IMR-90 (cell line): Measurements from ENCODE around the gene TIFAB. TPM values are rescaled to one million over a fixed set of nuclear protein-coding genes. Genes with fewer than 3 reads are reported as not detected.
A peak's percentile ranks its signal among the peaks of the same experiment; 100 is the strongest.

Experiments used
- ATAC-seq: fragments of 200-7000 bp; cut with Tn5 transposase; 2 replicates; pipeline ENCODE4 v1.9.1; 2020; ENCODE audit warnings: low read depth, mild to moderate bottlenecking, moderate library complexity
- BruUV-seq: library from RNA; stranded (reverse); fragments of 400-500 nt; replicated peaks from 2 replicates; lab custom pipeline; 2021; lab: Mats Ljungman, UMichigan
- CTCF ChIA-PET: fragments of 300-600 bp; formaldehyde crosslinking; extraction: SDS; loops from one replicate; lab custom pipeline; 2021; ENCODE audit warnings: antibody characterized with exemption; lab: Yijun Ruan, JAX
- POLR2A ChIA-PET: fragments of 300-600 bp; sonication (Branson Sonifier 250); formaldehyde crosslinking; loops from one replicate; lab custom pipeline; 2022; ENCODE audit warnings: antibody characterized with exemption; ENCODE audit not compliant: unreplicated experiment; lab: Charles Lee
- DNase-seq: peaks from one replicate; pipeline ENCODE4 v3.0.0; 2013
- H2AFZ ChIP-seq: replicated peaks from 2 replicates; pipeline ENCODE3; 2013; ENCODE audit warnings: low read length, mild to moderate bottlenecking; ENCODE audit not compliant: poor library complexity
- H2AK5ac ChIP-seq: 2 replicates; pipeline ENCODE4 v1.6.1; 2013; ENCODE audit warnings: low read depth, low read length, inconsistent platforms
- H2AK9ac ChIP-seq: replicated peaks from 2 replicates; pipeline ENCODE3; 2013; ENCODE audit warnings: mild to moderate bottlenecking, low read depth, low read length, moderate library complexity; ENCODE audit not compliant: poor library complexity
- H2BK120ac ChIP-seq: 2 replicates; pipeline ENCODE4 v1.6.1; 2013; ENCODE audit warnings: low read depth, low read length, inconsistent platforms
- H2BK15ac ChIP-seq: 3 replicates; pipeline ENCODE4 v1.6.1; 2013; ENCODE audit warnings: low read depth, low read length, inconsistent platforms
- H2BK20ac ChIP-seq: 2 replicates; pipeline ENCODE4 v1.6.1; 2013; ENCODE audit warnings: low read depth, mild to moderate bottlenecking, inconsistent platforms, low read length, moderate library complexity
- H2BK5ac ChIP-seq: 2 replicates; pipeline ENCODE4 v1.6.1; 2013; ENCODE audit warnings: mild to moderate bottlenecking, low read depth, low read length, inconsistent platforms; ENCODE audit not compliant: poor library complexity, severe bottlenecking
- H3K14ac ChIP-seq: replicated peaks from 2 replicates; pipeline ENCODE4 v1.6.1; 2013; ENCODE audit warnings: low read depth, low read length, inconsistent platforms
- H3K18ac ChIP-seq: 2 replicates; pipeline ENCODE4 v1.6.1; 2013; ENCODE audit warnings: low read depth, low read length, control low read depth
- H3K23ac ChIP-seq: 2 replicates; pipeline ENCODE4 v1.6.1; 2013; ENCODE audit warnings: low read depth, low read length, inconsistent platforms
- H3K27ac ChIP-seq: 2 replicates; pipeline ENCODE4 v1.5.1; 2013; ENCODE audit warnings: mild to moderate bottlenecking, control low read depth, low read length; ENCODE audit not compliant: insufficient read depth
- H3K27me3 ChIP-seq: 2 replicates; pipeline ENCODE4 v1.6.1; 2013; ENCODE audit warnings: low read length; ENCODE audit not compliant: control insufficient read depth, insufficient read depth
- H3K36me3 ChIP-seq: 2 replicates; pipeline ENCODE4 v1.6.1; 2013; ENCODE audit warnings: low read length, mixed read lengths; ENCODE audit not compliant: control insufficient read depth, insufficient read depth
- H3K4ac ChIP-seq: 2 replicates; pipeline ENCODE4 v1.6.1; 2013; ENCODE audit warnings: low read depth, low read length, inconsistent platforms
- H3K4me1 ChIP-seq: 2 replicates; pipeline ENCODE4 v1.6.1; 2013; ENCODE audit warnings: low read length, mixed read lengths; ENCODE audit not compliant: control insufficient read depth, insufficient read depth
- H3K4me2 ChIP-seq: 2 replicates; pipeline ENCODE4 v1.6.1; 2013; ENCODE audit warnings: low read depth, mild to moderate bottlenecking, control low read depth, low read length, moderate library complexity
- H3K4me3 ChIP-seq: 2 replicates; pipeline ENCODE4 v1.5.1; 2013; ENCODE audit warnings: low read depth, mild to moderate bottlenecking, control low read depth, low read length, moderate library complexity; ENCODE audit not compliant: insufficient read depth
- H3K56ac ChIP-seq: 2 replicates; pipeline ENCODE4 v1.6.1; 2013; ENCODE audit warnings: low read length, inconsistent platforms; ENCODE audit not compliant: insufficient read depth; ENCODE audit errors: extremely low read depth
- H3K79me1 ChIP-seq, 2 experiments: 2 replicates each; pipeline ENCODE4 v1.6.1; 2013; ENCODE audit warnings: low read length in 2 of 2, inconsistent platforms in 1 of 2, low read depth in 1 of 2
- H3K9ac ChIP-seq: 2 replicates; pipeline ENCODE4 v1.6.1; 2013; ENCODE audit warnings: low read depth, low read length, control low read depth
- H3K9me1 ChIP-seq: 2 replicates; pipeline ENCODE4 v1.6.1; 2013; ENCODE audit warnings: low read length, inconsistent platforms; ENCODE audit not compliant: insufficient read depth
- H3K9me3 ChIP-seq: 2 replicates; pipeline ENCODE4 v1.6.1; 2013; ENCODE audit warnings: low read length; ENCODE audit not compliant: control insufficient read depth, insufficient read depth
- H4K20me1 ChIP-seq: 2 replicates; pipeline ENCODE4 v1.6.1; 2013; ENCODE audit warnings: low read length, inconsistent platforms; ENCODE audit not compliant: insufficient read depth
- H4K5ac ChIP-seq: 2 replicates; pipeline ENCODE4 v1.6.1; 2013; ENCODE audit warnings: mild to moderate bottlenecking, low read depth, low read length, control low read depth
- H4K8ac ChIP-seq, 2 experiments: 2 replicates each; pipeline ENCODE4 v1.6.1; 2013; ENCODE audit warnings: low read depth in 2 of 2, low read length in 2 of 2, control low read depth in 1 of 2, inconsistent platforms in 1 of 2
- H4K91ac ChIP-seq: 2 replicates; pipeline ENCODE4 v1.6.1; 2013; ENCODE audit warnings: low read depth, low read length, inconsistent platforms; ENCODE audit not compliant: insufficient read depth
- CEBPB ChIP-seq: IDR thresholded peaks from 2 replicates; pipeline ENCODE4 v1.6.1; 2012; ENCODE audit warnings: low read depth, low read length, improper control_type of control experiment
- CHD1 ChIP-seq: IDR thresholded peaks from 2 replicates; pipeline ENCODE4 v1.6.1; 2012; ENCODE audit warnings: low read depth, low read length, improper control_type of control experiment
- FOS ChIP-seq: fragments of 150-350 bp; IDR thresholded peaks from 2 replicates; pipeline ENCODE4 v1.6.1; 2016; ENCODE audit warnings: low read depth, low read length
- MAFK ChIP-seq: IDR thresholded peaks from 2 replicates; pipeline ENCODE4 v1.6.1; 2012; ENCODE audit warnings: low read depth, low read length, improper control_type of control experiment
- MAZ ChIP-seq: IDR thresholded peaks from 2 replicates; pipeline ENCODE4 v1.6.1; 2012; ENCODE audit warnings: low read depth, mild to moderate bottlenecking, low read length, improper control_type of control experiment, moderate library complexity, borderline replicate concordance
- MXI1 ChIP-seq: IDR thresholded peaks from 2 replicates; pipeline ENCODE4 v1.6.1; 2012; ENCODE audit warnings: low read depth, mild to moderate bottlenecking, low read length, moderate library complexity, borderline replicate concordance
- NFE2L2 ChIP-seq: fragments of 150-350 bp; IDR thresholded peaks from 2 replicates; pipeline ENCODE4 v1.6.1; 2016; ENCODE audit warnings: low read depth, mild to moderate bottlenecking, low read length
- POLR2A ChIP-seq: IDR thresholded peaks from 2 replicates; pipeline ENCODE4 v1.6.1; 2012; ENCODE audit warnings: mild to moderate bottlenecking, low read depth, low read length
- RAD21 ChIP-seq: IDR thresholded peaks from 2 replicates; pipeline ENCODE4 v1.6.1; 2012; ENCODE audit warnings: low read length, improper control_type of control experiment
- RFX5 ChIP-seq: IDR thresholded peaks from 2 replicates; pipeline ENCODE4 v1.8.0; 2012; ENCODE audit warnings: low read depth, mild to moderate bottlenecking, low read length, moderate library complexity
- SMC3 ChIP-seq: fragments of 150-350 bp; IDR thresholded peaks from 2 replicates; pipeline ENCODE4 v1.6.1; 2016; ENCODE audit warnings: low read depth, mild to moderate bottlenecking, antibody characterized with exemption, low read length, moderate library complexity
- WGBS, 2 experiments: methylation state at CpG; one replicate each; pipeline versions ENCODE4 v1.1.5 to v1.1.7; 2013; ENCODE audit warnings: missing lambda C conversion rate in 2 of 2; ENCODE audit not compliant: insufficient read length in 1 of 2; ENCODE audit errors: extremely low coverage in 2 of 2; 5-methylcytosine and 5-hydroxymethylcytosine counted together
- dilution Hi-C: fragments of 300-500 bp; cut with HindIII; formaldehyde crosslinking; loops from one replicate; pipeline ENCODE4 v1.14.3; 2018; ENCODE audit warnings: low sequenced_read_pairs; ENCODE audit not compliant: unreplicated experiment
- in situ Hi-C: fragments of 300-500 bp; cut with MboI; formaldehyde crosslinking; loops from 3 replicates; pipeline ENCODE4 v1.14.3; 2019; ENCODE audit warnings: low sequenced_read_pairs, inconsistent platforms, mixed read lengths
- intact Hi-C: fragments of 100-400 bp; cut with micrococcal nuclease; formaldehyde crosslinking; loops from 2 replicates; pipeline ENCODE4 v1.10.0; 2022
- polyA plus RNA-seq, 3 experiments: library from polyadenylated mRNA; depleted of rRNA; stranded (reverse); fragments of >200 nt; gene quantifications; 2 replicates each; pipeline ENCODE4 v1.2.3, GENCODE V29; 2012; ENCODE audit warnings: low replicate concordance in 1 of 3
- total RNA-seq: library from RNA; depleted of rRNA; stranded (reverse); fragments of >200 nt; gene quantifications from 2 replicates; pipeline ENCODE4 v1.2.3, GENCODE V29; 2012
- TF ChIP-seq, protein P1 (sequence below): fragments of 150-350 bp; IDR thresholded peaks from 2 replicates; pipeline ENCODE4 v1.6.1; 2016; ENCODE audit warnings: low read depth, mild to moderate bottlenecking, low read length, moderate library complexity, borderline replicate concordance
- TF ChIP-seq, protein P2 (sequence below): conservative IDR thresholded peaks from 2 replicates; pipeline ENCODE4 v1.5.1; 2012; ENCODE audit warnings: mild to moderate bottlenecking, low read depth, low read length, improper control_type of control experiment

Gene TIFAB
- total and polyA plus RNA-seq, 2 of the 4 experiments (the other 2 are of a cell fraction) = not detected

DNA sequence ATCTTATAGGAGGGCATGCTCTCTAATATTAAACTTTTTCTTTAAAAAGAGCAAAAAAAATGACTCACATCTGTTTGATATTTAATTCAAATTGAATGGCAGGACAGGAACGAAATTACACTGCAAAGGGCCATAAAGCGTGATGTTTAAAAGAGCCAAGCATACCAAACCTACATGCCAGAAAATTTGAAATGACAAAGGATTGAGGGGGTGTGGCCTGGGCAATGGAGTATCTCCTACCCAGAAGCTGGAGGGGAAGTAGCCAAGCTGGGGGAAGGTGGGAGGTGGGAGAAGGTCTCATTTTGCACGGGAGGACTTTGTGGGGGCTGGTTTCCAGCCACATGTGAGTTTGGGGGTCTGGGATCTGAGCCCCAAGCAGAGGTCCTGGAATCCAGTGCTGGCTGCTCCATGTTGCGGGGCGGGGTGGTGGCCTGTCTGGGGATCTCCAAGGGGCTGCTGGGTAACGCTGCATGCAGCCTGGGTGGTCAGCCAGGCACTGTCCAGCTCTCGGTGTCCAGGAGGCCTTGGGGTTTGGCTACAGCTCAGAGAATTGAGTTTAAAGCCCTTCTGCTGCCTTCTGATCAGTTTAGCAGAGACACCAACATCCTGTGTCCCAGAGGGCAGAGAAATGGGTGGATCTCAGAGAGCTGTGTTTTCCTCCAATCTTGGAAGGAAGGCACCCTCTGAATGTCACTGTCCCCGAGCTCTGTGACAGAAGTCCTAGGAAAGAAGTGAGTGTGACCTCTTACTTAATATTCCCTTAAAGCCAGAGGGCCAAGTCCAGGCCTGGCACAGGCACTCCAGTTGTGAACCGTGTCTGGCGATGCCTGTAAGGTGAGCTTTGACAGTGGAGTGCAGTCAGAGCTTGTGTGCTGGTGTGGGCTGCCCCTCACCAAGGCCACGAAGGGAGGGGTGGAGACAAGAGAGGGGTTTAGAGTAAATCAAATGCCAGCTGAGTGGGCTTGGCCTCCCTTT is 12.6 kb downstream of the TIFAB start:
- dilution Hi-C loops = no loop called here
- 0 out of 2 replicates have a peak overlapping the region, but pooled peaks have one; percentile 28 for H2BK20ac ChIP-seq
- H2BK120ac ChIP-seq = no peak overlapping the region
- ATAC-seq = no peak
- no peak overlapping the region for H3K4me3 ChIP-seq
- H3K56ac ChIP-seq = no peak overlapping the region
- no peaks in the 10 kb centered on the region for H3K36me3 ChIP-seq
- H3K23ac ChIP-seq = no peak overlapping the region
- no TSS peak for BruUV-seq
- H3K4me2 ChIP-seq = no peak overlapping the region
- H4K91ac ChIP-seq = no peak overlapping the region
- ChIA-PET CTCF (interaction anchor here (1.9 kb wide), 1 partner anchor 13 kb away, joined by 11 read pairs; no protein-coding TSS in a partner anchor), POLR2A (no interaction called here)
- 0 out of 3 replicates have a peak overlapping the region, but pooled peaks have one; percentile 20 for H2BK15ac ChIP-seq
- no peaks in the 10 kb centered on the region; the same call in 1 of the 2 replicates for H3K27me3 ChIP-seq
- H3K14ac ChIP-seq = no peak overlapping the region
- in situ Hi-C loops = no loop called here
- no peak overlapping the region for H2BK5ac ChIP-seq
- 89% methylated on average over 4 of the region's 11 CpGs; no CpG with 5 or more reads in 1 of the 2 experiments for WGBS, 2 experiments
- no peak overlapping the region for H3K9ac ChIP-seq
- no peaks in the 10 kb centered on the region for H4K20me1 ChIP-seq
- peaks cover 17% of the 10 kb centered on the region for H3K4me1 ChIP-seq
- H3K4ac ChIP-seq = no peak overlapping the region
- H3K9me1 ChIP-seq = peaks cover 9% of the 10 kb centered on the region
- peak overlapping the region; percentile 58; the same call in 1 of the 2 replicates for H2AK5ac ChIP-seq
- H3K79me1 ChIP-seq = no peaks in the 10 kb centered on the region
- DNase-seq = no peak
- H2AFZ ChIP-seq = peak overlapping the region; percentile 56
- H3K9me3 ChIP-seq = no peaks in the 10 kb centered on the region
- H3K18ac ChIP-seq = no peak overlapping the region
- H4K5ac ChIP-seq = no peak overlapping the region
- H2AK9ac ChIP-seq = peak overlapping the region; percentile 26
- H4K8ac ChIP-seq = no peak overlapping the region; a peak in 1 of 4 replicates
- no peak overlapping the region for H3K27ac ChIP-seq
- intact Hi-C loops = loop anchor here (10.0 kb wide), 1 partner anchor 235 kb away; no protein-coding TSS in a partner anchor
- TF ChIP-seq, protein P1, sequence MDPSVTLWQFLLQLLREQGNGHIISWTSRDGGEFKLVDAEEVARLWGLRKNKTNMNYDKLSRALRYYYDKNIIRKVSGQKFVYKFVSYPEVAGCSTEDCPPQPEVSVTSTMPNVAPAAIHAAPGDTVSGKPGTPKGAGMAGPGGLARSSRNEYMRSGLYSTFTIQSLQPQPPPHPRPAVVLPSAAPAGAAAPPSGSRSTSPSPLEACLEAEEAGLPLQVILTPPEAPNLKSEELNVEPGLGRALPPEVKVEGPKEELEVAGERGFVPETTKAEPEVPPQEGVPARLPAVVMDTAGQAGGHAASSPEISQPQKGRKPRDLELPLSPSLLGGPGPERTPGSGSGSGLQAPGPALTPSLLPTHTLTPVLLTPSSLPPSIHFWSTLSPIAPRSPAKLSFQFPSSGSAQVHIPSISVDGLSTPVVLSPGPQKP = no peak
- TF ChIP-seq SMC3 (no peak), MXI1 (no peak), RAD21 (no peak), CEBPB (no peak), MAZ (no peak), POLR2A (no peak), CHD1 (no peak), FOS (no peak), NFE2L2 (no peak), RFX5 (no peak), MAFK (no peak)
- TF ChIP-seq, protein P2, sequence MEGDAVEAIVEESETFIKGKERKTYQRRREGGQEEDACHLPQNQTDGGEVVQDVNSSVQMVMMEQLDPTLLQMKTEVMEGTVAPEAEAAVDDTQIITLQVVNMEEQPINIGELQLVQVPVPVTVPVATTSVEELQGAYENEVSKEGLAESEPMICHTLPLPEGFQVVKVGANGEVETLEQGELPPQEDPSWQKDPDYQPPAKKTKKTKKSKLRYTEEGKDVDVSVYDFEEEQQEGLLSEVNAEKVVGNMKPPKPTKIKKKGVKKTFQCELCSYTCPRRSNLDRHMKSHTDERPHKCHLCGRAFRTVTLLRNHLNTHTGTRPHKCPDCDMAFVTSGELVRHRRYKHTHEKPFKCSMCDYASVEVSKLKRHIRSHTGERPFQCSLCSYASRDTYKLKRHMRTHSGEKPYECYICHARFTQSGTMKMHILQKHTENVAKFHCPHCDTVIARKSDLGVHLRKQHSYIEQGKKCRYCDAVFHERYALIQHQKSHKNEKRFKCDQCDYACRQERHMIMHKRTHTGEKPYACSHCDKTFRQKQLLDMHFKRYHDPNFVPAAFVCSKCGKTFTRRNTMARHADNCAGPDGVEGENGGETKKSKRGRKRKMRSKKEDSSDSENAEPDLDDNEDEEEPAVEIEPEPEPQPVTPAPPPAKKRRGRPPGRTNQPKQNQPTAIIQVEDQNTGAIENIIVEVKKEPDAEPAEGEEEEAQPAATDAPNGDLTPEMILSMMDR = no peak
